Coronary artery (tissue), 2 donors: Measurements from ENCODE around the gene PSRC1.
A peak's percentile ranks its signal among the peaks of the same experiment; 100 is the strongest.

Experiments
- DNase-seq: peaks from one replicate; pipeline ENCODE4 v3.0.0-alpha.2; 2017; ENCODE audit warnings: low spot score
- H3K27ac ChIP-seq, 2 donors: fragments of 200-600 bp; sonication (generic); one replicate each; pipeline ENCODE4 v1.5.1; 2016 to 2019
- H3K4me3 ChIP-seq: fragments of 200-600 bp; sonication (generic); 2 replicates; pipeline ENCODE4 v1.5.1; 2016; ENCODE audit warnings: mild to moderate bottlenecking, moderate library complexity
- CTCF ChIP-seq: fragments of 200-600 bp; sonication (generic); IDR thresholded peaks from one replicate; pipeline ENCODE4 v1.5.1; 2019; ENCODE audit warnings: antibody characterized with exemption

The PSRC1 gene

GRCh38 chr1:109304226-109304920 lies 21.4 kb upstream of the PSRC1 start:
- Histone ChIP-seq H3K27ac (peak overlapping the region in 1 of 2 donors; percentile 12), H3K4me3 (no peak overlapping the region)
- no peak for TF ChIP-seq CTCF

GRCh38 chr1:109301874-109302273 lies 18.9 kb upstream of the PSRC1 start:
- no peak for DNase-seq
- H3K4me3 ChIP-seq, result no peak overlapping the region
- TF ChIP-seq CTCF, result no peak
- H3K27ac ChIP-seq, result no peak overlapping the region

More at GRCh38 chr1:109304226-109304920, 21.4 kb upstream of the PSRC1 start:
- no peak for DNase-seq

- TF ChIP-seq CTCF, result no peak
- Histone ChIP-seq H3K27ac (no peak overlapping the region), H3K4me3 (no peak overlapping the region)
- DNase-seq, result no peak
These were observed 17.8 kb upstream of the PSRC1 start for GRCh38 chr1:109300650-109301151.

- no peak for DNase-seq
These were observed 16.8 kb upstream of the PSRC1 start for GRCh38 chr1:109299558-109300343.

GRCh38 chr1:109298666-109299557 lies 16.0 kb upstream of the PSRC1 start:
- TF ChIP-seq CTCF, result no peak
- H3K27ac ChIP-seq, result peak overlapping the region in 1 of 2 donors; percentile 79
- H3K4me3 ChIP-seq, result peak overlapping the region; percentile 2
- no peak for DNase-seq

More at GRCh38 chr1:109299558-109300343, 16.8 kb upstream of the PSRC1 start:
- no peak for TF ChIP-seq CTCF
- Histone ChIP-seq H3K27ac (peak overlapping the region in 1 of 2 donors; percentile 79), H3K4me3 (peak overlapping the region; percentile 2)

- no peak for DNase-seq
- no peak overlapping the region for H3K4me3 ChIP-seq
- H3K27ac ChIP-seq, result no peak overlapping the region
- no peak for TF ChIP-seq CTCF
These were observed 13.8 kb upstream of the PSRC1 start for GRCh38 chr1:109296782-109297181.
